ENCODE data around the gene GLRA3. TPM values are rescaled to one million over a fixed set of nuclear protein-coding genes. Genes with fewer than 3 reads are reported as not detected.

Gene GLRA3
- polyA plus RNA-seq, 3 donors: not detected

- Mint-ChIP-seq H3K4me1 (no peaks in the 10 kb centered on the region), H3K36me3 (no peaks in the 10 kb centered on the region), H3K27me3 (ENCODE audit: low read depth in 3 of 3) (peaks cover 3 to 10% (median 4%) of the 10 kb centered on the region in 3 donors), H3K4me3 (no peak overlapping the region), H3K27ac (no peak overlapping the region), H3K9me3 (peaks cover 0 to 6% (median 2%) of the 10 kb centered on the region in 7 donors)
- no peak overlapping the region for H3K4me3 ChIP-seq (replicated peaks in 1 of 3; ENCODE audit: low read depth in 2 of 3, low read length in 3 of 3)
- H3K4me2 ChIP-seq (replicated peaks; ENCODE audit: extremely low read depth, low read length, poor library complexity, severe bottlenecking): no peak overlapping the region
- H3K79me2 ChIP-seq (ENCODE audit: insufficient read depth, low read length): no peaks in the 10 kb centered on the region
- no peak for DNase-seq
- H3K36me3 ChIP-seq (replicated peaks in 1 of 2; ENCODE audit: control insufficient read depth in 1 of 2, insufficient read depth in 2 of 2, low read length in 2 of 2): no peaks in the 10 kb centered on the region
- no peaks in the 10 kb centered on the region for H3K4me1 ChIP-seq (ENCODE audit: control insufficient read depth in 1 of 2, insufficient read depth in 2 of 2, low read length in 2 of 2)
- intact Hi-C loops (cut with micrococcal nuclease): no loop called here
- no peak overlapping the region for H2AFZ ChIP-seq (ENCODE audit: insufficient read depth, low read depth, low read length, poor library complexity, severe bottlenecking)
- H3K27ac ChIP-seq (ENCODE audit: low read depth in 1 of 2, low read length in 2 of 2): no peak overlapping the region
- TF ChIP-seq CTCF (IDR thresholded peaks at IDR 0.05): no peak
- no peaks in the 10 kb centered on the region for H4K20me1 ChIP-seq (ENCODE audit: insufficient read depth, low read length)
- peaks cover 0 to 4% of the 10 kb centered on the region in 2 donors for H3K27me3 ChIP-seq (ENCODE audit: control insufficient read depth in 2 of 2, insufficient read depth in 2 of 2, low read length in 2 of 2)
- H3K9me3 ChIP-seq (replicated peaks in 1 of 2; ENCODE audit: control insufficient read depth in 1 of 2, insufficient read depth in 1 of 2, low read length in 2 of 2): no peaks in the 10 kb centered on the region
- no CpG with 5 or more reads among the region's 2 CpGs for WGBS (ENCODE audit: insufficient coverage)
- H3K9ac ChIP-seq (ENCODE audit: insufficient read depth, low read length, poor library complexity, severe bottlenecking): no peak overlapping the region
These were observed 5.4 kb upstream of the GLRA3 start for GRCh38 chr4:174834477-174834876.

GRCh38 chr4:174826660-174827059, 2.4 kb downstream of the GLRA3 start:
- Histone ChIP-seq H3K36me3 (replicated peaks in 1 of 2; ENCODE audit: control insufficient read depth in 1 of 2, insufficient read depth in 2 of 2, low read length in 2 of 2) (no peaks in the 10 kb centered on the region), H2AFZ (ENCODE audit: insufficient read depth, low read depth, low read length, poor library complexity, severe bottlenecking) (no peak overlapping the region), H3K4me1 (ENCODE audit: control insufficient read depth in 1 of 2, insufficient read depth in 2 of 2, low read length in 2 of 2) (no peaks in the 10 kb centered on the region), H3K27ac (ENCODE audit: low read depth in 1 of 2, low read length in 2 of 2) (no peak overlapping the region), H3K27me3 (ENCODE audit: control insufficient read depth in 2 of 2, insufficient read depth in 2 of 2, low read length in 2 of 2) (peaks cover 2 to 18% of the 10 kb centered on the region in 2 donors), H4K20me1 (ENCODE audit: insufficient read depth, low read length) (no peaks in the 10 kb centered on the region), H3K9ac (ENCODE audit: insufficient read depth, low read length, poor library complexity, severe bottlenecking) (no peak overlapping the region), H3K4me2 (replicated peaks; ENCODE audit: extremely low read depth, low read length, poor library complexity, severe bottlenecking) (no peak overlapping the region), H3K9me3 (replicated peaks in 1 of 2; ENCODE audit: control insufficient read depth in 1 of 2, insufficient read depth in 1 of 2, low read length in 2 of 2) (peaks cover 0 to 5% of the 10 kb centered on the region in 2 donors), H3K79me2 (ENCODE audit: insufficient read depth, low read length) (no peaks in the 10 kb centered on the region), H3K4me3 (replicated peaks in 1 of 3; ENCODE audit: low read depth in 2 of 3, low read length in 3 of 3) (no peak overlapping the region)
- Mint-ChIP-seq H3K36me3 (no peaks in the 10 kb centered on the region), H3K27ac (no peak overlapping the region), H3K27me3 (ENCODE audit: low read depth in 3 of 3) (peaks cover 6 to 18% (median 11%) of the 10 kb centered on the region in 3 donors), H3K4me1 (no peaks in the 10 kb centered on the region), H3K4me3 (no peak overlapping the region), H3K9me3 (peaks cover 0 to 12% (median 4%) of the 10 kb centered on the region in 7 donors)
- no peak for DNase-seq
- intact Hi-C loops (cut with micrococcal nuclease): no loop called here
- TF ChIP-seq CTCF (IDR thresholded peaks at IDR 0.05): no peak

All from CD14-positive monocyte (primary cell).